ENCODE data around the gene S100A7A.

Gene S100A7A

DNA sequence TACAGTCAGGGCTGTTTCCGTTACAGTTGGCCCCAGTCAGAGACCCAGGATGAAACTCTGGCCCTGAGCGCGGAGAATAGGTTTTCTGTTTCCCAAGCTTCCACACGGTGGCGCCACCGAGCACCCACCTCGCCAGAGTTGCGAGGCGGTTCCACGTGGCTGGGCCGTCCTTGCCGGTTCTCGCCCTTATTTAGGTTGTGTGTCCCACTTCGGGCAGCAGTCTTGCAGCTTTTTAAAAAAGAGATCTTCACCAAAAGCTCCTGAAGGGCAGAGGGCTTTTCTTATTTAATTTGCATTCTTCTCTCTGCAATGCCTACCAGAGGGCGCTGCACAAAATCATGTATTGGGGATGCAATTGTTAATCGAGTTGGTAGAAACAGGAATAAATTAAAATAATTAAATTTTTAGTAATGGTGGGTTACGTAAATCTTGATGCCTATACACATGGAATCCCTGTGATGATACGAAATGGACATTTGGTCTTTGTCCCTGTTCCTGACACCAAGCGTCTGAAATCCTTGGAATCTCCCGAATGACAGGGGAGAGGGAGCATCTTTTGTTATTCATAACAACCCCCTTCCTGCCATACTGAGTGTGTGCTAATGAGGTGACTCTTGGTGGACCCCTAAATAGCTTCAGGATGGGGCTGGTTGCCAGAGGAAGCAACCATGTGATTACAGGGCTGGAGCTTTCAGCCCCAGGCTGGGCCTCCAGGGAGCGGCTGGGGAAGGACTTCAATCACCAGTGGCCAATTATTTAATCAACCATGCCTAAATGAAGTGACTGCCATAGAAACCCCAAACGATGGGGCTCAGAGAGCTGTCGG lies 49.7 kb downstream of the S100A7A start:
- DNase-seq, result peak; percentile 55

DNA sequence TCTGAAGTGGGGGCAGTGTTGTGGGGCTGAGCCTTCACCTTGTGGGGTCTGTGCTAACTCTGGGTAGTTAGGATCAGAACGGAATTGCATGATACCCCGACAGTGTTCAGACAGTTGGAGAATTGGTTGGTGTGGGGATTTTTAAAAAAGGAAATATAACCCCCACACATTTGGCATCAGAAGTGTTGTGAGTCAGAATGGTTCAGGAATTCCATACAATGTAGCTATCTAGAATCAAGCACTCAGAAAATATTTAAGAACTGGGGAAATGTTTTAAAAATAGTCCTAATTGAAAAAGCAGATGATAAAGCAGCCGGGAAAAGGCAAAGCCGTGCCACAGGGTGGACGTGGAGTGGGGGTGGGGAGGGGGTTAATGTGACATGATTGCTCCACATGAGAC lies 50.6 kb downstream of the S100A7A start:
- no peak for DNase-seq

DNA sequence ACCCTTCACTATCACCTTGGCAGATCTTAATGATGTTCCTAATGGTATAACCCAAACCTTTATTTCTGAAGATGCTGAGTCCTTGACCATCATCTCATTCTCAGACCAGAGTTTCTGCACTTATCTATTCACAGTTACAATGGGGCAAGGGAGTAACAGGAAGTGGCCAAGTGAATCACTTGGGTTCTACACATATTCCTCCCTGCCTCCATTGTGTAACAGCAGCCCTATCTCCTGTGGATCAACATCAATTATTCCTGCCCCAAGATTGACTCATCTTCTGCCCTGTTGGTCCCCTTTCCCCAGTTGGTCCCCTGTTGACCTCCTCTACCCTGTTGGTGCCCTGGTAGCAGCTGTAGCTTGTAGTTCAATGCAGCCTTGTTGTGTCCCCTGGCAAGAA lies 54.4 kb downstream of the S100A7A start:
- no peak for DNase-seq
